SK-N-SH (cell line): ENCODE measurements around the gene OLAH. TPM values are rescaled to one million over a fixed set of nuclear protein-coding genes. Genes with fewer than 3 reads are reported as not detected.

Experiments used
- CTCF ChIA-PET: fragments of 300-600, 350-600 bp; formaldehyde crosslinking; extraction: SDS; loops from one replicate; lab custom pipeline; 2021; lab: Yijun Ruan, JAX
- POLR2A ChIA-PET: fragments of 350-600 bp; sonication (Branson Sonifier 250); formaldehyde crosslinking; extraction: SDS; loops from one replicate; lab custom pipeline; 2020; ENCODE audit warnings: antibody characterized with exemption, inconsistent platforms; lab: Yijun Ruan, JAX
- DNase-seq: peaks from one replicate; pipeline ENCODE4 v3.0.0; 2012
- H2AFZ ChIP-seq: fragments of 200-600 bp; sonication (generic); 2 replicates; pipeline ENCODE4 v1.8.1; 2016; ENCODE audit warnings: antibody characterized with exemption, mild to moderate bottlenecking, low read depth
- H3F3A ChIP-seq: fragments of 200-600 bp; sonication (generic); replicated peaks from 2 replicates; pipeline ENCODE3; 2016; ENCODE audit warnings: antibody characterized with exemption, mild to moderate bottlenecking; ENCODE audit not compliant: insufficient read depth
- H3K27ac ChIP-seq, 2 experiments: fragments of 200-500 bp in 1 of 2; fragments of 200-600 bp in 1 of 2; sonication (Bioruptor generic) in 1 of 2; sonication (generic), shearing (Covaris generic) in 1 of 2; 2 replicates each; pipeline versions ENCODE4 v1.5.1 to v1.6.1; 2014 to 2016; ENCODE audit warnings: low read depth in 2 of 2, inconsistent platforms in 1 of 2, low read length in 1 of 2, mild to moderate bottlenecking in 1 of 2, mixed read lengths in 1 of 2
- H3K27me3 ChIP-seq: fragments of 200-600 bp; sonication (generic), shearing (Covaris generic); 2 replicates; pipeline ENCODE4 v1.6.1; 2016; ENCODE audit warnings: mixed run types; ENCODE audit not compliant: insufficient read depth
- H3K36me3 ChIP-seq, 2 experiments: fragments of 200-500 bp in 1 of 2; fragments of 200-600 bp in 1 of 2; sonication (Bioruptor generic) in 1 of 2; sonication (generic) in 1 of 2; replicated peaks in 1 of 2; 2 replicates each; pipeline versions ENCODE3 to v1.5.1; 2014 to 2016; ENCODE audit warnings: low read length in 1 of 2, mild to moderate bottlenecking in 1 of 2; ENCODE audit not compliant: insufficient read depth in 2 of 2, control insufficient read depth in 1 of 2
- H3K4me1 ChIP-seq, 2 experiments: fragments of 200-500 bp in 1 of 2; fragments of 200-600 bp in 1 of 2; sonication (Bioruptor generic) in 1 of 2; sonication (generic), shearing (Covaris generic) in 1 of 2; 2 replicates each; pipeline versions ENCODE4 v1.5.1 to v1.6.1; 2014 to 2016; ENCODE audit warnings: low read depth in 1 of 2, low read length in 1 of 2, mixed run types in 1 of 2; ENCODE audit not compliant: insufficient read depth in 2 of 2, control insufficient read depth in 1 of 2
- H3K4me2 ChIP-seq: fragments of 200-600 bp; sonication (generic), shearing (Covaris generic); 2 replicates; pipeline ENCODE4 v1.6.1; 2017; ENCODE audit warnings: mixed run types
- H3K4me3 ChIP-seq, 2 experiments: fragments of 200-500 bp in 1 of 2; fragments of 200-600 bp in 1 of 2; sonication (Bioruptor generic) in 1 of 2; sonication (generic), shearing (Covaris generic) in 1 of 2; 2 replicates each; pipeline versions ENCODE4 v1.5.1 to v1.8.1; 2014 to 2016; ENCODE audit warnings: low read depth in 2 of 2, inconsistent platforms in 1 of 2, low read length in 1 of 2, mild to moderate bottlenecking in 1 of 2, mixed read lengths in 1 of 2, moderate library complexity in 1 of 2
- H3K79me2 ChIP-seq: fragments of 200-600 bp; sonication (generic); 2 replicates; pipeline ENCODE4 v1.8.1; 2017; ENCODE audit warnings: mild to moderate bottlenecking; ENCODE audit not compliant: insufficient read depth
- H3K9ac ChIP-seq: fragments of 200-600 bp; sonication (generic); 2 replicates; pipeline ENCODE4 v1.6.1; 2017; ENCODE audit warnings: mixed run types
- H3K9me2 ChIP-seq: fragments of 200-600 bp; sonication (generic); 2 replicates; pipeline ENCODE4 v1.6.1; 2017; ENCODE audit warnings: mixed run types
- H3K9me3 ChIP-seq: fragments of 200-600 bp; sonication (generic); 2 replicates; pipeline ENCODE4 v1.6.1; 2017; ENCODE audit warnings: mixed run types, mild to moderate bottlenecking, moderate library complexity
- H4K20me1 ChIP-seq: fragments of 200-600 bp; sonication (generic); 2 replicates; pipeline ENCODE4 v1.6.1; 2017; ENCODE audit warnings: mild to moderate bottlenecking, mixed run types; ENCODE audit not compliant: insufficient read depth
- CHD2 ChIP-seq: fragments of 150-350 bp; IDR thresholded peaks from 2 replicates; pipeline ENCODE4 v1.6.1; 2018; ENCODE audit warnings: low read length; ENCODE audit not compliant: partially characterized antibody
- ELF1 ChIP-seq: IDR thresholded peaks from 2 replicates; pipeline ENCODE4 v1.4.0; 2012
- EP300 ChIP-seq, 2 experiments: IDR thresholded peaks; 2 replicates each; pipeline versions ENCODE4 v1.4.0 to v1.6.1; 2012; ENCODE audit warnings: borderline replicate concordance in 1 of 2, low read depth in 1 of 2, low read length in 1 of 2
- EZH2phosphoT487 ChIP-seq: fragments of 200-600 bp; sonication (generic); IDR thresholded peaks from 2 replicates; pipeline ENCODE4 v1.6.1; 2017; ENCODE audit warnings: low read depth, mixed run types, mild to moderate bottlenecking, antibody characterized with exemption, moderate library complexity, borderline replicate concordance
- FOSL2 ChIP-seq: IDR thresholded peaks from 2 replicates; pipeline ENCODE4 v1.4.0; 2012; ENCODE audit warnings: low read depth, mild to moderate bottlenecking, moderate library complexity, borderline replicate concordance
- GABPA ChIP-seq: IDR thresholded peaks from 2 replicates; pipeline ENCODE4 v1.4.0; 2012; ENCODE audit warnings: low read depth, mild to moderate bottlenecking
- IRF3 ChIP-seq: fragments of 150-350 bp; IDR thresholded peaks from 2 replicates; pipeline ENCODE4 v1.6.1; 2016; ENCODE audit warnings: mild to moderate bottlenecking, low read depth, low read length
- JUND ChIP-seq: IDR thresholded peaks from 2 replicates; pipeline ENCODE4 v1.4.0; 2012
- MEF2A ChIP-seq: IDR thresholded peaks from 2 replicates; pipeline ENCODE4 v1.4.0; 2012; ENCODE audit warnings: low read depth, borderline replicate concordance
- NRF1 ChIP-seq: IDR thresholded peaks from 2 replicates; pipeline ENCODE4 v1.6.1; 2012; ENCODE audit warnings: low read depth, mild to moderate bottlenecking, low read length
- POLR2AphosphoS5 ChIP-seq: IDR thresholded peaks from 2 replicates; pipeline ENCODE4 v1.6.1; 2012; ENCODE audit warnings: low read depth, low read length
- RCOR1 ChIP-seq: fragments of 150-350 bp; IDR thresholded peaks from 2 replicates; pipeline ENCODE4 v1.6.1; 2017; ENCODE audit warnings: antibody characterized with exemption, low read length
- TAF1 ChIP-seq: IDR thresholded peaks from 2 replicates; pipeline ENCODE4 v1.6.1; 2012; ENCODE audit warnings: low read depth, mild to moderate bottlenecking, low read length, moderate library complexity, borderline replicate concordance
- TCF12 ChIP-seq: IDR thresholded peaks from 2 replicates; pipeline ENCODE4 v1.4.0; 2012
- TEAD4 ChIP-seq: IDR thresholded peaks from 2 replicates; pipeline ENCODE4 v1.4.0; 2012; ENCODE audit warnings: mild to moderate bottlenecking, borderline replicate concordance; ENCODE audit not compliant: insufficient read depth
- WGBS: methylation state at CpG from one replicate; pipeline ENCODE4 v1.1.6; 2017; ENCODE audit warnings: low lambda C conversion rate; 5-methylcytosine and 5-hydroxymethylcytosine counted together
- polyA plus RNA-seq, 3 experiments: library from polyadenylated mRNA; depleted of rRNA; stranded (reverse); fragments of >200 nt; gene quantifications; 2 replicates each; pipeline ENCODE4 v1.2.3, GENCODE V29; 2012

The OLAH gene
- polyA plus RNA-seq, 1 of the 3 experiments (the other 2 are of a cell fraction), result not detected

GRCh38 chr10:15037691-15038090 is 6.1 kb upstream of the OLAH start:
- Histone ChIP-seq H3K4me3 (no peak overlapping the region), H3F3A (no peaks in the 10 kb centered on the region), H4K20me1 (no peaks in the 10 kb centered on the region), H3K36me3 (no peaks in the 10 kb centered on the region), H3K9ac (no peak overlapping the region), H3K9me3 (no peaks in the 10 kb centered on the region), H3K27me3 (no peaks in the 10 kb centered on the region), H3K4me2 (no peak overlapping the region), H3K4me1 (no peaks in the 10 kb centered on the region), H3K9me2 (no peaks in the 10 kb centered on the region), H3K79me2 (no peaks in the 10 kb centered on the region), H3K27ac (no peak overlapping the region), H2AFZ (no peak overlapping the region)
- ChIA-PET CTCF (interaction anchor here (0.6 kb wide), 1 partner anchor 1140 kb away, joined by 4 read pairs; no protein-coding TSS in a partner anchor), POLR2A (no interaction called here)
- no peak for DNase-seq
- WGBS, result 66% methylated on average over 3 of the region's 4 CpGs
- TF ChIP-seq EZH2phosphoT487 (no peak), TCF12 (no peak), TAF1 (no peak), ELF1 (no peak), JUND (no peak)

DNA sequence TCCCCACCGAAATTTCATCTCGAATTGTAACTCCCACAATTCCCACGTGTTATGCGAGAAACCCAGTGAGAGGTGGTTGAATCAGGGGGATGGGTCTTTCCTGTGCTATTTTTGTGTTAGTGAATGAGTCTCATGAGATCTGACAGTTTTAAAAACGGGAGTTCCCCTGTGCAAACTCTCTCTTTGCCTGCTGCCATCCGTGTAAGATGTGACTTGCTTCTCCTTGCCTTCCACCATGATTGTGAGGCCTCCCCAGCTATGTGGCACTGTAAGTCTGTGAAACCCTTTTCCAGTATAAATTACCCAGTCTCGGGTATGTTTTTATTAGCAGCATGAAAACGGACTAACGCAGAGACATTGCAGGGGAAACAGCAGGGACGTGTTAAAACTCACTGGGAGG is 5.3 kb upstream of the OLAH start:
- Histone ChIP-seq H3K27ac (no peak overlapping the region), H3K79me2 (no peaks in the 10 kb centered on the region), H3K9me2 (no peaks in the 10 kb centered on the region), H2AFZ (no peak overlapping the region), H3K4me2 (no peak overlapping the region), H3K4me3 (no peak overlapping the region), H4K20me1 (no peaks in the 10 kb centered on the region), H3K9ac (no peak overlapping the region), H3K9me3 (no peaks in the 10 kb centered on the region), H3K4me1 (no peaks in the 10 kb centered on the region), H3K36me3 (no peaks in the 10 kb centered on the region), H3F3A (no peaks in the 10 kb centered on the region), H3K27me3 (no peaks in the 10 kb centered on the region)
- ChIA-PET CTCF (no interaction called here), POLR2A (no interaction called here)
- DNase-seq, result no peak
- no peak for TF ChIP-seq RCOR1
- no peak for TF ChIP-seq CHD2
- TF ChIP-seq IRF3, result no peak
- TF ChIP-seq POLR2AphosphoS5, result no peak
- TF ChIP-seq FOSL2, result no peak
- TF ChIP-seq TEAD4, result no peak
- TF ChIP-seq MEF2A, result no peak
- WGBS, result 55% methylated on average over 10 of the region's 10 CpGs

- WGBS, result 46% methylated on average over 1 of the region's 1 CpG
- H3K4me2 ChIP-seq, result no peak overlapping the region
- H3K9me2 ChIP-seq, result no peaks in the 10 kb centered on the region
- H2AFZ ChIP-seq, result no peak overlapping the region
- H3K27me3 ChIP-seq, result no peaks in the 10 kb centered on the region
- H3K79me2 ChIP-seq, result no peaks in the 10 kb centered on the region
- no peak overlapping the region for H3K9ac ChIP-seq
- CTCF ChIA-PET, result no interaction called here
- H3K27ac ChIP-seq, result no peak overlapping the region
- H3K36me3 ChIP-seq, result no peaks in the 10 kb centered on the region
- H3K4me1 ChIP-seq, result no peaks in the 10 kb centered on the region
- no peaks in the 10 kb centered on the region for H4K20me1 ChIP-seq
- H3K9me3 ChIP-seq, result no peaks in the 10 kb centered on the region
- H3K4me3 ChIP-seq, result no peak overlapping the region
- TF ChIP-seq EP300 (IDR thresholded peaks at IDR 0.05; ENCODE audit: borderline replicate concordance in 1 of 2, low read depth in 1 of 2, low read length in 1 of 2) (no peak), NRF1 (no peak), CHD2 (no peak), GABPA (no peak), FOSL2 (no peak), POLR2AphosphoS5 (no peak)
- TF ChIP-seq, all 33 proteins: peak for 0
- no peak for DNase-seq
- H3F3A ChIP-seq, result no peaks in the 10 kb centered on the region
- POLR2A ChIA-PET, result no interaction called here
Measured at GRCh38 chr10:15045380-15045779, 1.6 kb downstream of the OLAH start.
